Urothelium cell line (cell line): ENCODE measurements around the gene CYGB.
A peak's percentile ranks its signal among the peaks of the same experiment; 100 is the strongest.
"Not testable (repeated sequence)": the region's sequence is repeated elsewhere in the genome, so short reads cannot be mapped to it uniquely, and the experiment has no call there.

Source experiments
- DNase-seq: peaks from one replicate; pipeline ENCODE4 v3.0.0; 2011; ENCODE audit warnings: low spot score, mixed read lengths
- FAIRE-seq: peaks from 2 replicates; lab custom pipeline; 2011; peaks lifted over from hg19 to GRCh38; lab: Jason Lieb, UNC

Gene CYGB

DNA sequence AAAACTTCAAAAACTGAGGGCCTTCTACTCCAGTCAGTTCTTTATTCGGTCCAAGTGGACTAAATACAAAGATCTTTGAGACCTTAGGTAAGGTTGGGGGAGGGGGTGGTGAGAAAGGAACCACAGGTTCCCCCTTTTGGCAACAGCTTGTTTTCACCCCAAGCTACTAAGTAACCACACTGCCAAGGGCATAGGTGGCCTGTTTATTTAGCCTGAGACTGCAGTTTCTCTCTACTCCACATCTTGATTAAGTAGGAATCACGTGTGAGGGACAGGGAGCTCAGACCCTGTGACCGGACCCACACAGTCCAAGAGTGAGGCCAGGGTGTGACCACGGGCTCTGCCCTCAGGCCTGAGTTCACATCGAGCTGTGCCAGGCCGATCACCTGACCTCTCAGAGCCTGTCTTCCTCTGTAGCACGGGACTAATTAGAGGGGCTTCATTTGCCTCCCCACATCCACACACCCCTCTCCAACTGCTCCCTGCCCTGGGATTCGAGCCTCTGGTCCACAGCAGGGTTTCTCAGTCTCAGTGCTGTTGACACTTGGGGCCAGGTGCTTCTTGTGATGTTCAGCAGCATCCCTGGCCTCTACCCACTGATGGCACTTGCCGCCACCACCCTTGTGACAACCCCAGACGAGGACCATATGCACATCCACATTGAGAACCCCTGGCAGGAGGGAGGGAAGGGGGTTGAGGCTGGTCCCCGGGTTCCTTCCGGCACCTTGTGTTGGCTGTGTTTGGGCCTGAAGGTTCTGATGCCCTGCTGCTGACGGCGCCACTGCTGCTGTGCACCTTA lies 30.3 kb upstream of the CYGB start:
- DNase-seq (no peak), FAIRE-seq (no peak)

DNA sequence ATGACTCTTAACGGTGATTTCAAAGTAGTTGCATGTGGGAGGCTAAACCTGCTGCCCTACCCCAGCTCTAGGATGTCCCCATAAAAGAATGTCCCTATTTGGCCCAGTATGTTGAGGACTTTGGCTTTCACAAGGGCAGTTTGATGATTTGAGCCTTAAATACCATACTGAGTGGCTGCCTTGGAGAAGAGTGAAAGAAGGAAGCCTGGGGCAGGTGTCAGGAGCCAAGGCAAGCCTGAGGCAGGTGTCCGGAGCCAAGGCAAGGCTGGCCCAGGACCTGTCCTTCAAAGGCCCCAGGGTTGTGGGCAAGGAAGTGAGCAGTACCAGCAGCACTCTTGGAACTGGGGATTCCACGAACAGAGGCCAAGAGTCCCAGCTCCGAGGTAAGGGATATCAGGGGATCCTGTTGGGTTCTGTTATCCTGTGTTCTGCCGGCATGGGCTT lies 29.5 kb upstream of the CYGB start:
- DNase-seq (no peak), FAIRE-seq (no peak)

DNA sequence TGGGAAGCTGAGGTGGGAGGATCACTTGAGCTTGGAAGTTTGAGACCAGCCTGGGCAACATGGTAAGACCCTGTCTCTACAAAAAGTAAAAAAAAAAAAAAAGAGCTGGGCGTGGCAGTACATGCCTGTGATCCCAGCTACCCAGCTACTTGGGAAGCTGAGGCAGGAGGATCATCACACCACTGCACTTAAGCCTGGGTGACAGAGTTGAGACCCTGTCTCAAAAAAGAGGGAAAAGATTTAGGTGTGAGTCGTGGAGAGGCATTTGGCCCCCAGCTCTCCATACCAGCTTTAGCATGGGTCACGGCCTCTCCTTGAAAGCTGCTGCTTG lies 29.1 kb upstream of the CYGB start:
- FAIRE-seq (no peak), DNase-seq (no peak)

DNA sequence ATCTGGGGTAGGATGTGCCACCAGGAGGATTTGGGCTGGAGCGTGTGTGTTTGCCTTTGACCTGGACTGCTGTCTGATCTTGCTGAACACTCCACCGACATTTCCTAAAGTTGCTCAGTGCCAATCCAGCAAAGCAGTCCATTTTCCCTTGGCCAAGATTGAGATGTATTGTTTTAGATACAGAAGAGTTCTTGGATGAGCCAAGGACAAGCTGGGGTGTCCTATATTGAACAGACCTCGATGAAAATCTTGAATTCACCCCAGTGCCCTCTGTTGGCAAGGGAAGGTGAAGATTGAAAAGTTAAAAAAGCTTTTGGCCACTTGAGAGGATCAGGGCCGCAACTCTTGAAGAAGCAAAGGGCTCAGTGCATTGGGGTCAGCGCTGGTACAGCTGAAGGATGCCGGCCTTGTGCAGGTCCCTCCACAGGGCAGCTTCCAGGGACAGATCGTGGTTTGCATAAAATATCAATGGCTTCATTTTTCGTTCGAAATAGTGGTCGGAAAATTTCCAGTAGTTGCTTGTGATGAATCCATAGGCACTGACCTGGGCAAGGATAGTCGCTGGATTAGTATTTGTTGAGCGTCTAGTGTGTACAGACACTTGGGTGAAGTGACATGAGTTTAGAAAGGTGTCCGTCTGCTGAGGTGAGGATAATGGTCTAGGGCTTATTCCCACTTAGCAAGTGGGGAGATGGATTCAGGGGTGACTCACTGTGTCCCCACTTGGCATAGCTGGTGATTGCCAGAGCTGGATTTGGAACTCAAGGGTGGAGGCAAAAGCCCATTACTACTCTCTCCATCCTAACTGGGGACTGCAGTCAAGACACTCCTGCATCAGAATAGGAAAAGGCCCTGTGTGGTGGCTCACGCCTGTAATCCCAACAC lies 28.5 kb upstream of the CYGB start:
- FAIRE-seq (no peak), DNase-seq (no peak)

DNA sequence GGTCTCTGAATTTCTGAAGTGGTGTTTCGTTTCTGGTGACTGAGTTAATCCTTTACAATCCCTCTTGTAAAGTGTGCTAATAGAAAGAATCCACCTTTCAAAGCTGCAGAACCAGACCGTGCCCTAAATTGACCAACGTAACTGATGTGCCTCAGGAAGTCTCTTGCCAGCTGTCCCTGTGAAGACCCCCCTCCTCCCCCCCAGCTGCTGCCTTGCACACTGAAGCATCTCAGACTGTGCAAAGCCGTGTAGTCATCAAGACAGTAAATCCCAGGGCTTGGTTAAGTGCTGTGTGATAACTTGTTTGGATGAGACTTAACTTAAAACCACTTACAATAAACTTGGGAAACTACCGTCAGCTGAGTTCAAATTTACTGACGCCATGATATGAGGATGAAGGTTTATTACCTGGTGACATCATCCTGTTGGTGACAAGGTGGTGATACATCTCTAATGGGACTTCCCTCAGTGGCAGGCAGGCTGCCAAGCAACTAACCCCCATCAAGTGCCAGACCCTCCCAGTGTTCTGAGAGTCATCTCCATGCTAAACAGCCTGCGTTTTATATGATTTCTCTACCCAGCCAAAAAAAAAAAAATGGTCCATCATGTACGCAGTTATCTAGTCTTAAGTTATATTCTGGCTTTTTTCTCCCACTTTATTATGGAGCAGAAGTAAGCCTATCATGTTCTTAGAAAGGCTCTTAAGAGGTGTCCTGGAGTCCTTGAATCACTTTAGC lies 27.6 kb upstream of the CYGB start:
- FAIRE-seq, result not testable (repeated sequence)

DNA sequence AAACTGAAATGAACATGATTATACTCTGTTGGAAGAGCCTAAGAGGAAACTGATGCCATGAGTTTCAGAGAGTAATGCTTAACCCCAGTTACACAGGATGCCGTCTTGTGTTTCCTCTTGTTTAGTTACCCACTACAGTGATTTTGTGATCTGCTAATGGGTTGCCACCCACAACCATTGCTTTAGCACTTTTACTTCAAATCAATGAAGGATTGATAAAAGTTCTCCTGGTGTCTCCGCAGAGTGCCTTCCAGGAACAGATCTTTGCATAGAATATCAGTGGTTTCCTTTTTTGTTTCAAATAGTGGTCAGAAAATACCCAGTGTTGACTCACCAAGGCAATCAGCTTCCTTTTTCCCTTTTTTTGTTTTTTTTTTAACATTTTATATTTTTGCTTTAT lies 25.9 kb upstream of the CYGB start:
- DNase-seq, FAIRE-seq: not testable (repeated sequence)

More for the DNA sequence above, 27.6 kb upstream of the CYGB start:
- DNase-seq, result not testable (repeated sequence)

DNA sequence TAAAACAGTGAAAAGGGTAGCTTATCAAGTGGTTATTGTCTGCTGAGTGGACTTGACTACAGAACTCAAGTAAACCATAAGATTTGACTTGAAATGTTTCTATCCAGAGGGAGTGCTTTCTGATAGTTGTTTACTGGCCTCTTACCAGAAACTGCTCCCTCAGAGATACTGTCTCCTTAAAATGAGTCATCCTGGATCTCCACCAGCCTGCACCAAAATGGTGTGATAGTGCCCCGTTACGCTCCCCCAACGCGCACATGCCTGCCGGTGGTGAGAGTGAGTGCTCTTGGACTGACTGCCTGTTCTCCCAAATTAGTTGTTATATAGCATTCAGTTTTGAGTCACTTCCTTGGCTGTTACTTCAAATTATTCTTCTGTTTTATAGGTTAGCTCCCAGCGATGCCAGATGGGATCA lies 25.2 kb upstream of the CYGB start:
- DNase-seq (no peak), FAIRE-seq (no peak)

DNA sequence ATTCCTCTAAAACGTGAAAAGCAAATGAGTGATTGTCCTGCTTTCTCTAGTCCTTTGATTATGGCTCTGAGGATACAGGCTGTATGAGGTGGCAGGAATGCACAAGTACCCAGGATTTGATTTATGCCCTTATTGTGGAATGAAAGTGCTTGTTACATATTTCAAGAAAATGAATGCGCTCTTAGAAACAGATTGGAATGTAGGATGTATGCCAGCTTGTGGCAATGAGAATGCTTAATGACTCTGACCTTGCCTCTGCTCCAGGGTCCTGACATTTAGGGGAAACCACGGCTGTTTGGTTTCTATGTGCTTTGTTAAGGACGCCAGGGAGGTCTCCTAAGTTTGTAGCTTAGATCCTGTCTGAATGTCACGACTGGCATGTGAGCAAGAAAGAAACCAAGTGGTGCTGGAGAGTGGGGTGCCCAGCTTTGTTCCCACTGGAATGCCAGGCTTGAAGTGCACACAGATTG lies 24.3 kb upstream of the CYGB start:
- no peak for FAIRE-seq

DNA sequence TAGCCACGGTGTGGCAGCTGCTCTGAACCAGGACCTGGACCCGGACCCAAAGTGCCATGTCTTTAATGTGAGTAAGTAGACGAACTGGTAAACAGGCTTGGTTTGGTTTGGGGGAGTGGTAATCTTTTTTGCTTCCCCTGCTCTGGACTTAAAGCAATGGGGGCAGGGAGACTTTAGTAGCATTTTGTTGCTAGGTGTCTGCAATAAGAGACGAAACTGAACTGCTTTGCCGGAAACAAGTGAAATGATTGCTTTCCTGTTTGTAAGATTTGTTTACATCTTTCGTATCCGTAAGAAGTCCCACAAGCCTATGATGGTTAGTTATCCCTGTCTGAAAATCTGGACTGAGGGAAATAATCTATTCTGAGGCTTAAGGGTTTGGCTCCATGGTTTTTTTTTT lies 23.8 kb upstream of the CYGB start:
- FAIRE-seq (no peak), DNase-seq (no peak)

More for the DNA sequence above, 24.3 kb upstream of the CYGB start:
- no peak for DNase-seq

DNA sequence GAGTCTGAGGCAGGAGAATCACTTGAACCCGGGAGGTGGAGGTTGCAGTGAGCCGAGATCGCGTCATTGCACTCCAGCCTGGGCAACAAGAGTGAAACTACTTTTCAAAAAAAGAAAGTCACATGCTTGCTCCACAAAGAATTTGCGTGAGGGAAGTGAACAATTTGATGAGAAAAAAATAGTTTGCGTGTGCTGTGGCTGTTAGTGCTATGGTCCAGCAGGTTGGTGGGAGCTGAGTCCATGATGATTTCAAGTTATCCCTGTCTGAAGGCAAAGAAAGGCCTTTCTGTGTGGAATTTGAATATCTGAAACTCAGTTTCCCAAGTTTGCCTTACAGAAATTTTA lies 23.3 kb upstream of the CYGB start:
- DNase-seq (no peak), FAIRE-seq (no peak)

DNA sequence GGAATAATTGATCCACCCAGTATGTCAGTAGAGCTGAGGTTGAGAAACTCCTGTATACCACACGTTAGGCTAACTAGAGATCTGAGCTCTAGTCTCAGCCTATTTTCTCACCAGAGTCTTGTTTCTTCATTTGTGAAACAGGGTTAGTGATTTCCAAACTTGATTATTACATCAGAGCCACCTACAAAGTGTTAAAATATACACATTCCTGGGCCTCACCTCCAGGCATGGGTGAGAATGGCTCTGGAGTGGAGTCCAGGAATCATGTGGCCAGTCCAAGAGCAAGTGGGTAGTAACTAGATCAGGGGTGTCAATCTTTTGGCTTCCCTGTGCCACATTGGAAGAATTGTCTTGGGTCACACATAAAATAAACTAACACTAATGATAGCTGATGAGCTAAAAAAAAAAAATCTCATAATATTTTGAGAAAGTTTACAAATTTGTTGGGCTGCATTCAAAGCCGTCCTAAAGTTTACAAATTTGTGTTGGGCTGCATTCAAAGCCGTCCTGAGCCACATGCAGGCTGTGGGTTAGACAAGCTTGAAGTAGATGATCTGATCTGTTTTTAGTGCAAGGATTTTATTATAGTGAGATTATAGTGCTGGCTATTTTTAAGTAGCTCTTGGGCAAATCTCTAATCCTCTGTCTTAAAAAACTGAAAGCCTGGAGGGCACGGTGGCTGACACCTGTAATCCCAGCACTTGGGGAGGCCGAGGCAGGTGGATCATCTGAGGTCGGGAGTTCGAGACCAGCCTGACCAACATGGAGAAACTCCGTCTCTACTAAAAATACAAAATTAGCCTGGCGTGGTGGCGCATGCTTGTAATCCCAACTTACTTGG lies 22.7 kb upstream of the CYGB start:
- no peak for FAIRE-seq
- DNase-seq, result no peak

DNA sequence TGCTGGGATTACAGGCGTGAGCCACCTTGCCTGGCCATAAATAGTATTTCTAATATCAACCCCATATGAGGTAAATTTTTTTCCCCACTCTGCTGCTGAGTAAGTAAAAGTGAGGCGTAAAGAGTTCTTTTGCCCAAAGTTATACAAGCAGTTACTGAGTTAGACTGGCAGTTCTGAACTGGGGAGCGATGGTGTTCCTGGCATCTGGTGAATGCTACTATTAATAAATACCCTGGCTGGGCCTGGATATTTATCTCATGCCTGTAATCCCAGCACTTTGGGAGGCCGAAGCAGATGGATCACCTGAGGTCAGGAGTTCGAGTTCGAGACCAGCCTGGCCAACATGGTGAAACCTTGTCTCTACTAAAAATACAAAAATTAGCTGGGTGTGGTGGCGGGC lies 22.0 kb upstream of the CYGB start:
- not testable (repeated sequence) for DNase-seq, FAIRE-seq

DNA sequence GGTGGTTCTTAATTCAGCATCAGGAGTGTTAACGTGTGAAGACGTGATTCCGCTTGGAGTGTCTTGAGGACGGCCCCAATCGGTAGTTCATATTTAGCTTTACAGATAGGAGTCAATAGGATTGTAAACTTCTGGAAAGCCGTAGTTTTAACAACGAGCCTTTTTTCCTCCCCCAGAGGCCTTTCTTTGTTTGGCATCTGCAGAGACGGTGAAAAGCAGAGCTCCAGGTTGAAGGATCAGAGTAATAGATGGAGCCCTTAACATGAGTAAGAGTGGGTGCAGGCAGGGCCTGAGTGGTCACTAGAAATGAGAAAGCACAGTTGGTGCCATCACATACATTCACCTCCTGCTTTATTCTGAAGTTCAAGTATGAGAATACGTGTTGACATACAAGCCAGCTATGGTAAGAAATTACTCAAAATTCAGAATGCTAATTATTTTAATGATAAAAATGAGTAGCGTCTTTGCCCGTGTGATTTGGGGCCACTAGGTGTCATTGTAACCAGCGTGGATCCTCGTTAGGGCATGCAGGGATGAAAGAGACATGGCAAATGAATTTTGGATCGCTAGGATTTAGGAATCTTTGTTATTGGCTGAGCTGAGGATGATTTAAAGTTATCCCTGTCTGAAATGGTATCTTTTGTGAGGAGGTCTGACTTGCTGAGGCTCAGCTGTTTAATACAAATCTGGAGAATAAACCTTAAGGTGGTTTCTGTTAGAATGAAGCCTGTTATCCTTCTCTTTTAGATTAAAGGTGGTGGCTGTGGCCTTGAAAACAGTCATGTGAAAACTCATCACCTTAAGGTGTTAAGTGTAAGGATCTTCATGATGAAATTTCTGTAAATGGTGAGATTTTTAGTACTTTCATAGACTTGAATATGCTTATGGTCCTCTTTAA lies 20.9 kb upstream of the CYGB start:
- FAIRE-seq (no peak), DNase-seq (no peak)

DNA sequence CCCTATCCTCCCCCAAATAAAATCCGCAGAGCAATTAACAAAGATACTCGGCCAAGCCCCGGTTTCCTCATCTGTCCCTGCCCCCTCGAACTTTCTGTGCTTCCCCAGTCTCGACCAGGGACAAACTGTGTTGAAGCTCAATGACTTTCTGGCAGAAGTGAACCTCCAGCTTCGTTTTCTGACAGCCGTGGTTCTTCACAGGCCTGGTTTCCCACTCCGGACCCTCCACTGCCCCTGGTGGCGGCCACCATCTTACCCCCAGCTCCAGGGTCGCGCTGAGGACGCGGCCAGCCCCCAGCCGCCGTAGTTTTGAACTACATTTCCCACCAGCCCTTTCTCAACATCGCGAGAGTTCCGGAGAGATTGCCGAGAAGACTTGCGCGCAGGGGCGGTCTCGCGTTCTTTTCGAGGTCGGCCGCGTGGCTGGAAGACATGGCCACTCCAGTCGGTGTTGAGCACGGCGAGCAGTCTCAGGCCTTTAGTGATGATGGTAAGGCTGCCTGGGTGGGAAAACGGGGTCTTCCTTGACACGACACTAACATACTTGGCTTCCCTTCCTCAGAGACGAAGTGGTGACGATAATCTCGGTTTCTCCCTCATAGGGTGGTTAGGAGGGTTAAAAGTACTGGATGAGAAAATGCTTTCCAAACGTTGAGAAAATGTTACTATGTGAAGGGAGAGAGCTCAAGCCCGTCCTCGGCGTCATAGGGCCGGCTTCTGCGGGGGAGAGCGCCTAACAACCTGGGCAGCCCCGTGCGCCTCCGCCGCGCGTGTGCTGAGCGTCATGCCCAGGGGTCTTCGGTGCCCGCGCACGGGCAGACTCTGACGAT lies 20.1 kb upstream of the CYGB start:
- peak; percentile 97 for DNase-seq
- peak; percentile 9 for FAIRE-seq

DNA sequence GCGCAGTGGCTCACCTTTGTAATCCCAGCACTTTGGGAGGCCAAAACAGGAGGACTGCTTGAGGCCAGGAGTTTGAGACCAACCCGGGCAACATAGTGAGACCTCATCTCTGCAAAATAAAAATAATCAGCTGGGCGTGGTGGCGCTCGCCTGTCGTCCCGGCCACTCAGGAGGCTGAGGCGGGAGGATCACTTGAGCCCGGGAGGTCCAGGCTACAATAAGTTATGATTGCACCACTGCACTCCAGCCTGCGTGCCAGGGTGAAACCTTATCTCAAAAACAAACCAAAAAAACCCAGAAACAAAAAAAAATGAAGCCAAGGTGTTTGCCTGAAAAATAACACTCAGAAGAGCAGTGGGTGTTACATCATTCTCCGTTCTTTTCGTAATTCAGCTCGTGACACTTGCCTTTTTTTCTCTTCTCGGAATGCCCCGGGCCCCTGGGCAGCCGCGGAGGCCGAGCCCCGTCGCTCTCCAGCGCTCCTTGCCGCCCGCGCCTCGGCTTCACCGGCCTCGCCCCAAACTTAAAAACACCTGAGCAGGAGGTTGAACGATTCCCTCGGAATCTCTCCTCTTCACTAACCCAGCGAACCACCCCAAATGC lies 19.4 kb upstream of the CYGB start:
- FAIRE-seq (no peak), DNase-seq (peak; percentile 43)

DNA sequence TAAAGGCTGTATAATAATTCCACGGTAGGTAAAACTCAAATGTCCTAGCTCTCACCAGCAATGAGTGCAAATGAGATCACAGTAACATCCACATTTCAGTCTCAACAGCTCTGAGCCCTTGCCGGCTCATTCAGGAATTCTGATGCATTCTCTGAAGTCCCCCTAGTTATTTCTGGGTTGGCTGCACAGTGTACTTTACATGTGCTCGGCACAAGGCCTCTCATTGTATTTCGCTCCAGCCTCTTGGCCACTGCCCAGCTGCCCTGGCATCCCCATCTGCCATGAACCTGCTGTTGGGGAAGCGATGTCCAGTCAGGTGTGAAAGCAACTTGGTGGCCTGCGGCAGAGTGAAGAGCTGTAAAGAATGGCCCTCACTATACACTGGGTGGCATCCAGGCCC lies 16.6 kb upstream of the CYGB start:
- FAIRE-seq, result no peak
- no peak for DNase-seq

DNA sequence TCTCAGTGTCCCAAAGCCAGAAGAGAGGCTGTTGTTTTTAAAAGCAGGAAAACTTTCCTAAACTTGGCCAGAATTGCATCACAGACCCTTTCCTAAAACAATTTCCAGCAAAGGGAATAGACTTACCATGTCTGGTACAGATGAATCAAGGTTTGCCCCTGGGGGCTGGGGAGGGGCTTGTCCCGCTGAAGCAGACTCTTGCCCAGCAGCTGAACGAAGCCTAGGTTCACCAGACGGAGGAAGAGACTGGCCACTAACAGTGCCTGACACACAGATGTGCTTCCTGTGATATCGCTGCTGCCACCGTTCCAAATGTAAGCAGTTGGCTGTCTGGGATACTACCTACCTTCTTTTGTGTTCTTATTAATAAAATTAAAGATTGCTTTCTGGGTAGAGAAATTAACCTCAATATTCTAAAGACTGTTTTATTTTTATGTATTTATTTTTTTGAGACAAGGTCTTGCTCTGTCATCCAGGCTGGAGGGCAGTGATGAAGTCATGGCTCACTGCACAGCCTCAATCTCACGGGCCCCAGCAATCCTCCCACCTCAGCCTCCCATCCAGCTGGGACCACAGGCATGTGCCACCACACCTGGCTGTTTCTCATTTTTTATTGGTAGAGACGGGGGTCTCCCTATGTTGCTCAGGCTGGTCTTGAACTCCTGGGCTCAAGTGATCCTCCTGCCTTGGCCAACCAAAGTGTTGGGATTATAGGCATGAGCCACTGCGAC lies 15.8 kb upstream of the CYGB start:
- FAIRE-seq (no peak), DNase-seq (no peak)
